H1 (cell line): ENCODE data around the gene SCN3B.

Experiments
- EZH2 ChIP-seq: fragments of 200-600 bp; sonication (generic); IDR thresholded peaks from 2 replicates; pipeline ENCODE4 v1.7.1; 2012; ENCODE audit warnings: low read depth, mild to moderate bottlenecking, moderate library complexity, low read length, inconsistent platforms; ENCODE audit not compliant: severe bottlenecking
- GTF2F1 ChIP-seq: IDR thresholded peaks from 2 replicates; pipeline ENCODE4 v1.6.1; 2012; ENCODE audit warnings: low read depth, low read length, improper control_type of control experiment, borderline replicate concordance
- POLR2AphosphoS5 ChIP-seq: IDR thresholded peaks from 2 replicates; pipeline ENCODE4 v1.6.1; 2011; ENCODE audit warnings: low read depth, low read length
- TF ChIP-seq, protein P1 (sequence below), 3 experiments: IDR thresholded peaks; 1 replicate in 2 of 3; 2 replicates in 1 of 3; pipeline versions ENCODE4 v1.5.1 to v1.6.1; 2011; ENCODE audit warnings: low read length in 3 of 3, mild to moderate bottlenecking in 3 of 3, inconsistent platforms in 2 of 3, low read depth in 1 of 3, moderate library complexity in 1 of 3; ENCODE audit not compliant: insufficient read depth in 1 of 3; ENCODE audit errors: control extremely low read depth in 1 of 3

DNA sequence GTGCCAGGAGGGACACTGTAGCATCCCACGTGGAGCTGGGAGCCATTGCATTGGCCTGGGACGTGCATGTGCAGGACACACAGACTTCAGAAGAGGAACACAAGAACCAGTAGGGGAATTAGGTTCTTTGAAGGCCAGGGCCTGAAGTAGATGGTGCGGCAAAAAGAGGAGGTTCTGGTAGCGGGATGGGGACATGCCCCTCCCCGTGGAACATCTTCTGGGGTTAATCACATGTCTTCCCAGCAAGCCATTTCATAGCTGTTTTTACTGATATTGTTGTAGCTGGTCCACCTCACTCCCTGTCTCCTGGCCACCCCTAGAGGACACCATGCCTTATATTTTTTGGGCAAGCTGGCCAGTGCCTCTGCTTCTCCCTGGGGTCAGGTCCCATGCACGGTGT, 74.3 kb downstream of the SCN3B start:
- TF ChIP-seq, protein P1, sequence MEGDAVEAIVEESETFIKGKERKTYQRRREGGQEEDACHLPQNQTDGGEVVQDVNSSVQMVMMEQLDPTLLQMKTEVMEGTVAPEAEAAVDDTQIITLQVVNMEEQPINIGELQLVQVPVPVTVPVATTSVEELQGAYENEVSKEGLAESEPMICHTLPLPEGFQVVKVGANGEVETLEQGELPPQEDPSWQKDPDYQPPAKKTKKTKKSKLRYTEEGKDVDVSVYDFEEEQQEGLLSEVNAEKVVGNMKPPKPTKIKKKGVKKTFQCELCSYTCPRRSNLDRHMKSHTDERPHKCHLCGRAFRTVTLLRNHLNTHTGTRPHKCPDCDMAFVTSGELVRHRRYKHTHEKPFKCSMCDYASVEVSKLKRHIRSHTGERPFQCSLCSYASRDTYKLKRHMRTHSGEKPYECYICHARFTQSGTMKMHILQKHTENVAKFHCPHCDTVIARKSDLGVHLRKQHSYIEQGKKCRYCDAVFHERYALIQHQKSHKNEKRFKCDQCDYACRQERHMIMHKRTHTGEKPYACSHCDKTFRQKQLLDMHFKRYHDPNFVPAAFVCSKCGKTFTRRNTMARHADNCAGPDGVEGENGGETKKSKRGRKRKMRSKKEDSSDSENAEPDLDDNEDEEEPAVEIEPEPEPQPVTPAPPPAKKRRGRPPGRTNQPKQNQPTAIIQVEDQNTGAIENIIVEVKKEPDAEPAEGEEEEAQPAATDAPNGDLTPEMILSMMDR (IDR thresholded peaks at IDR 0.05; ENCODE audit: control extremely low read depth in 1 of 3, insufficient read depth in 1 of 3, low read depth in 1 of 3, low read length in 3 of 3), result no peak
- TF ChIP-seq GTF2F1, result no peak
- TF ChIP-seq POLR2AphosphoS5, result no peak
- TF ChIP-seq EZH2, result no peak
